CD4-positive, alpha-beta T cell treated with Interferon gamma for 1 hour (primary cell): ENCODE data around the gene ARID2.

Source experiments
- DNase-seq: peaks from one replicate; pipeline ENCODE4 v3.0.0-alpha.2; 2020

The ARID2 gene

GRCh38 chr12:45948546-45948945, 219.0 kb downstream of the ARID2 start:
- DNase-seq, result no peak
